Limb (tissue), 2 donors: Measurements from ENCODE around the gene C1QTNF5.
"Not testable (repeated sequence)": the region's sequence is repeated elsewhere in the genome, so short reads cannot be mapped to it uniquely, and the experiment has no call there.

Experiments used
- DNase-seq, 2 donors: peaks; one replicate each; pipeline ENCODE4 v3.0.0-alpha.2; 2016; ENCODE audit errors: extremely low spot score in 2 of 2

C1QTNF5 gene, protein sequence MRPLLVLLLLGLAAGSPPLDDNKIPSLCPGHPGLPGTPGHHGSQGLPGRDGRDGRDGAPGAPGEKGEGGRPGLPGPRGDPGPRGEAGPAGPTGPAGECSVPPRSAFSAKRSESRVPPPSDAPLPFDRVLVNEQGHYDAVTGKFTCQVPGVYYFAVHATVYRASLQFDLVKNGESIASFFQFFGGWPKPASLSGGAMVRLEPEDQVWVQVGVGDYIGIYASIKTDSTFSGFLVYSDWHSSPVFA

DNA sequence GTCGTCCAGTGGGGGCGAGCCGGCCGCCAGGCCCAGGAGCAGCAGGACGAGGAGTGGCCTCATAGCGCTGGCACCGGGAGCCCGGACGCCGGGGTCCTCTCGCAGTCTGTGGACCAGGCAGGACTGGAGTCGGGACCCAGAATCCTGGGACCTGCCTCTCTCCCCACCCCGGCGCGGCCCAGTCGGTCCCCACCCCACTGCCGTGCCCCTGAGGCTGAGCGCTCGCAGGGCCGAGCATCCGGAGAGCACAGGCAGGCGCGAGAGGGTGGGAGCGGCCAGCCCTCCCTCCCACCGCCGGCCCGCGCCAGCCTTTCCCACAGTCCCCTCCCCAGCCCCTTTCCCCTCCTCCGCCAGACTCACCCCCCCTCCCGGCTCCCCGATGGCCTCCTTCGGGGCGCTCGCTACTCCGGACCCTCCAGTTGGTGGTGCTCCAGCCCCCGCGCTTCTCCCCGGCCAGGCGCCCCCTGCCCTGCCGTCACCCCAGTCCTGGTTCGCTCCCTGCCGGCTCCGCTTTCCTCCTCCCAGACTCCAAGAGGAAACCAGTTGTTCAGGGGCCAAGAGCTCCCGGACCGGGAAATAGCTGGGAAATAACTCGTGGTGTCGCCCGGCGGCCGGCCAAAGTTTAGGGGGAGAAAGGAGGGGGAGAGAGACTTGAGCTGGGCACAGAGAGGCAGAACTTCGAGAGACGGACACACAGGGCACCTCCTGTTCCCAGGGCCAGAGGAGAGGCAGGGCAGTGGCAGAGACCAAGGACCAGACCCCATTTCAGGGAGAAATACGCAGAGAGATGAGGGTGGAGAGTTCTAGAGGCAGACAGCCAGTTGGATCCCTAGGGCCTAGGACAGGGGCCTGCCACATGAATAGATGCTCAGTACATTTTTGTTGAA is at the start of gene C1QTNF5:
Gene C1QTNF5 (minus strand): TSS at position 549 of the 887 bp plus-strand sequence. CDS start 486 bp downstream, at position 63.
- peak; percentile 86 to 89 for DNase-seq

DNA sequence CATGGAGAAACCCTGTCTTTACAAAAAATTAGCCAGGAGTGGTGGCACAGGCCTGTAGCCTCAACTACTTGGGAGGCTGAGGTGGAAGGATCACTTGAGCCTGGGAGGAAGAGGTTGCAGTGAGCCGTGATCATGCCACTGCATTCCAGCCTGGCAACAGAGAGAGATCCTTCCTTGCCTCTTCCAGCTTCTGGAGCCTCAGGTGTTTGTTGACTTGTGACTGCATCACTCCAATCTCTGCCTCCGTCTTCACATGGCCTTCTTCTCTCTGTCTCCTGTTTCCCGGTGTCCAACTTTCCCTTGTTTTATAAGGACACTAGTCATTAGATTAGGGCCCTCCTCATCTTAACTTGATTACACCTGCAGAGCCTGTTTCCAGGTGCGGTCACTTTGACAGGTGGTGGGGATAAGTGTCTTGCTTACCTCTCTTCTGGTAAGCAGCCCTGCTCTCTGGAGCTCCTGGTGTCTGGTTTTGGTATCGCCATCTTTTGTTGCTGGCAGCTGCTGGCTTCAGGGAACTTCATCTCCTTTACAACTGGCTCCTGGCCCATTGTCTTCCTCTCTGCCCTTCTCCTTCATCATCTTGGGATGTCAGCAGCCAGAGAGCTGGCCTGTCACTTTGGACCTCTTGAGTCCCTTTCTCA is 49.0 kb upstream of the C1QTNF5 start:
- no peak for DNase-seq

DNA sequence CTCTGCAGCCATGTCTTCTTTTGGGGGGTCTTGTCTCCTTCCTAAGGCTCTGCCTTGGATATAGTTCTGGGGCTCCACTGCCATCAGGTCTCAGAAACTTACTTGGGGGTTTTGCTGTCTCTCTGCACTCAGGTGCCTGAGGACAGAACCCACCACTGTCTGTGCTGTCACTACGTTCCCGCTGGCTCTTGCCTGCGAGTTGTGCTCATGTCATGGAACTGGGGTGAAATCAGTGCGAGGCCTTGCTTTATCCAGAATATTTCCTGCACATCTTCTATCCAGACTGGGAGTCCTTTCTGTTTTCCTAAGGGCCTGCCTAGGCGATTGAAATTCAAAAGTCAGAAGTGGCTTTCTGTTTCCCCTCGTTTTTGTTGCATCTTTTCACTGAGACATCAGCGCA is 47.4 kb upstream of the C1QTNF5 start:
- DNase-seq: no peak

DNA sequence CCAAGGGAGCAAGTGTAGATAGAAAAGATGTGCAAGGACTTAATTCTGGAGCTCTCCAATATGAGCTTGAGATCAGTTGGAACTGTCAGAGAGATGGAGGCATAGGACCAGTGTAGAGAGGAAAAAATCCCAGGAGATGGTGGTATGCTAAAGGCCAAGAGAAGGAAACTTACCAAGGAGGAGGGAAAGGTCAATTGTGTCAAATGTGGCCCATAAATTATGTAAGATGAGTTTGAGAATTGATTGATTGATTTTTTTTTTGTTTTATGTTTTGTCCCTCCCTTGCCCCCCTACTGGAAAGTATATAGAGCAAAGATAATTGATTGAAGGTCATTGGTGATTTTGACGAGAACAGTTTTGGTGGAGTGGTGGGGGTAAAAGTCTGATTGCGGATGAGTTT is 43.6 kb upstream of the C1QTNF5 start:
- no peak for DNase-seq

DNA sequence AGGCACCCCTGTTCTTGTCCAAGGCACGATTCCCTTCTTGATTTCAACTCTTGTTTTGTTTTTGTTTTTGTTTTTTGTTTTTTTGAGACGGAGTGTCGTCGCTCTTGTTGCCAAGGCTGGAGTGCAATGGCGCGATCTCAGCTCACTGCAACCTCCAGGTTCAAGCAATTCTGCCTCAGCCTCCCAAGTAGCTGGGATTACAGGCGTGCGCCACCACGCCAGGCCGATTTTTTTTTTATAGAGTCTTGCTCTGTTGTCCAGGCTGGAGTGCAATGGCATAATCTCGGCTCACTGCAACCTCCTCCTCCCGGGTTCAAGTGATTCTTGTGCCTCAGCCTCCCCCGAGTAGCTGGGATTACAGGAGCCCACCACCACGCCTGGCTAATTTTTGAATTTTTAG is 41.8 kb upstream of the C1QTNF5 start:
- DNase-seq: not testable (repeated sequence)

DNA sequence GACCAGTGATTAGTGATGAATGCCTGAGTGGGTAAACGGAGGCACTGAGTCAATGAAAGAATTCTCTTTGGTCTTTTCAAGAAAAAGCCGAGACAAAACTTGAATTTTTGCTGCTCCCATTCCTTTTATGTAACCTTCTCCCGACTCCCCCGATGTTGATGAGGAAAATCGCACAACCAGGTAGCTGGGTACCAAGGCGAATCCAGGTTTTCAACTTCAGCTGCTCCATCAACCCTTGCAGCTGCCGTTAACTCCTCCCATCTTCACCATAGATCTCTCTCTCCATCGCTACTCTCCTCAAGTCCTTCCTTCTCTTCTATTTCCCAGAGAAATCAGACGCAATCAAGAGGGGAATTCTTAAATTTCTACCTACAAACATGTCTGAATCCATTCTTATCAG is 41.4 kb upstream of the C1QTNF5 start:
- DNase-seq: no peak

DNA sequence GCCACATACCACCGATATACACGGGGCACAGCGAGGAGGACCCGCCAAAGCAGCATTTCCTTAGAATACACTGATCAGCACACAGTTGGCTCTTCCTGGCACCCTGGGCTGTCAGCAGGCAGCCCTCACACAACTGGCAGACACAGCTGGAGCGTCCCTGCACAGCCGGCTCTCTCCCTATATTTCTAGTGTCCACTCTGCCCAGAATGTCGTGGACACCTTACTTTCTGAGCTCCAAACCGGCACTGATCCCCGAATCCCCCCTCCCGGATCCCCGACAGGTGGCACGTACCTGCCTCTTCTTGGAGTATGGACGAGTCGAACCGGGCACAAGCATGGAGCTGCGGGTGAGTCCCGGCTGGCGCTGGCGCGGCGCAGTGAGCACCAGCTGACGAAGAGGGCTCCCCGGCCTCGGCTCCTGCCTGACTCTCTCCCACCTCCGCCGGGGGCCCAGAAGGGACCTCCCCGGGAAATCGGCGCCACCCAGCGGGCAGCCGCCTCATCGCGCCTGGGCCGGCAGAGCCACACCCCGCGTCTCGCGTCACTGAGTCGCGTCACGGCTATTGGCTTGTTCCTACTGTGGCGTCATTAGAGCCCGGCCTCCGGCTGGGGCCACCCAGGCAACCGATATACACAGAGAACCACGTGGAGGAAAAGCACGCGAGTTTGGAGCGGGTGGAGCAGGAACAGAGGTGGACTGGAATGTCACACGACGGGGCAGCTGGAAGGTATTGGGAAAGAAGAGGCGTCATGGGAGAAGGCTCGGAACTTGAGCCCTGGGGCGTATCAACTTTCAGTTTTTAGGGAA is 40.7 kb upstream of the C1QTNF5 start, which contains the start of gene USP2:
Gene USP2 (minus strand): TSS at position 510 of the 808 bp plus-strand sequence. CDS start 8,210 bp downstream, outside the sequence.
- peak; percentile 98 to 99 for DNase-seq

DNA sequence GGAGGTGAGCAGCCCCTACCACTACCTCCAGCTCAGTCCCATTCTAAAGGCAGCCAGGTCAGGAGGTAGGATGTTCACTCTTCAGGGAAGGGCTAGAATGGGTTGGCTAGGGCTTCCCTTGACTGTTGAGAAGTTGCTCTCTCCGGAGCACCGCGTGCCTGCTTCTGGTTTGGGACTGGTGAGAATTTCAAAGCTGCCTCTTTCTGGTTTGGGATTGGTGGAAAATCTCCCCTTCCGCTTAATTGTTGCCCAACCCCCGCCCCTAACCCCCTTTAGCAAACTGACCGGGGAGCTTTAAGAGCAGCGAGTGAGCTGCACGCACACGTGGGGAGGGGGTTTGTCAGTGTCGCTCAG is 40.1 kb upstream of the C1QTNF5 start:
- DNase-seq: no peak

DNA sequence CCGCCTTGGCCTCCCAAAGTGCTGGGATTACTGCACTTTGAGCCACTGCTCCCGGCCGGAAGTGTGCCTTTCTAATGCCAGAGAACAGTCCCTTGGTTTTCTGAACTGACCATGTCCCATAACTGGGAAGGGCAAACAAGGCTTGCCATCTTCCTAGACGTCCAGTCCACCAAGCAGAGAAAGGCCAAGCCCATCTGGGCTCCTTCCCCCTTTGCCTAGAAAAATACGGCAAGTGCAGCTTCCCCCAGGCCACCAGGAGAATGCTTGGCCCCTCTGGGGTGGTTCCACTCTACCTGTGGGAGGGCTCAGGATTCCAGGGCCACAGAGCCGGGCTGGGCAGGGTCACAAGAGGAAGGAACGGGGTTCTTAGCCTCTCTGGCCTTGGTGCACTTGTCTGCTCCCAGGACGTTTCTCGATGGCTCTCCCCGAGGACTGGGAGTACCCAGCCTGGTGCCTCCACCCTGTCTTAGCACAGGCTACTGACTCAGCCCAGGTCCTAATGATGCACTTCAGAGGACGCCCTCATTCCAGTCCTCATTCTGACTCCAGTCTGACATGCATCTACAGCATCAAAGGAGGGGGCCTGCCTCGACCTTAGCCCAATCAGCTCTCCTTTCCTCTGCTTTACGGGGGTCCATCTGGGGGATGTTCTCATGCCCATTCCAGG is 39.6 kb upstream of the C1QTNF5 start:
- no peak for DNase-seq

DNA sequence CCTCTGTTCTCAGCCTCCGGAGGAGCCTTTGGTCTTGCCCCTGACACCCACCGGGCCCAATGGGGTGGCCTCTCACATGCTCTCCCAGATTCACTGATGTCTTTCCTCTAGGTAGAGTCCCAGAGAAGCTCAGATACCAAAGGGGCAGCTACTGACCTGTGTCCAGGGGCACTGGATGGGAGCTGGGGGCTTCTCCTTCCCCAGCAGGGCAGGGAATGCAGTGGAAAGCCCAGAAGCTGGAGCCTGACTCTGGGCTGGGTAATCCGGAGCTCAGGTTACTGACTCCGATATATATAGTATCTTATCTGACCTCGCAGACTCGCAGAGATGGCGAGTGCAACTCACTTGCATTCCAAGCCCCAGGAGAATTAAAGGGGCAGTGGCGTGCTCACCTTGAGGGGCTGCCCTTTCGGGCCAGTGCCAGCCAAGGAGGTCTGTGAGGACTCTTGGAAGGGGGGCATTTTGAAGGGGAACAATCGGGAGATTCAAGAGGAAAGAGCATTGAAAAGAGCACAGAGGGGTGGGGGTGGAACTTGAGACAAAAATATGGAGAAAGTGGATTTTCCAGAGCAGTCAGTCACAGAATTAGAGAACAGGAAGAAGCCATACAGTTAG is 38.3 kb upstream of the C1QTNF5 start:
- no peak for DNase-seq

DNA sequence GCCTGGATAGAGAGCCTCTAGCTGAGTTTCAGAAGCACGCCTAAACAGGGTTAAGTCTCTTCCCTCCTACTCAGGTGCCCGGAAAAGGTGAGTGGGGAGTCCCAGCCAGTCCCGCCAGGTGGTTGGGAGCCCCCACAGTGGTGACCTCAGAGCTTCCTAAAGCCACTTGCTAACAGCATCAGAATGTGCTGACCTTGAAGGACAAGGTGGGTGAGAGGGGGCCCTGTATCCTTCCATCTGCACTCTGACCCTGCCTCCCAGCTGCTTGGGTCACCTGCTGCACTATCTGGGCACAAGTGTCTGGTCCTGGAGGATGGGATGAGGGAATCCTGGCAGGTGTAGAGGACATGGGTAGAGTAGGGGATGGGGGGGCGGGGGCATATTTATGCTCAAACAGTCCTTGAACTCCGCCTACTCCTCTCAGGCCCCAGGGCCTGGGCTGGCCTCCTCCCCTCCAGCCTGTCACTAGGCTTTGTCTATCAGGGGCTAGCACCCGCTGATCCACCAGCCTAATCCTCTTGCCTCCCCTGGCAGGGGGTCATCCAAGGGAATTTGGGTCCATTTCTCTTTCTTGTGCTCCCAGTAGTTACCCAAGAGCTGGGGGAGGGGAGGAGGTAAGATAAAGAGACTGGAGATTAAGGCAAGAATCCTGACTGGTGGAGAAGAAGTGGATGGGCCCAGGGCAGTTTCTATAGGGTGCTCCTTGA is 37.4 kb upstream of the C1QTNF5 start:
- no peak for DNase-seq

DNA sequence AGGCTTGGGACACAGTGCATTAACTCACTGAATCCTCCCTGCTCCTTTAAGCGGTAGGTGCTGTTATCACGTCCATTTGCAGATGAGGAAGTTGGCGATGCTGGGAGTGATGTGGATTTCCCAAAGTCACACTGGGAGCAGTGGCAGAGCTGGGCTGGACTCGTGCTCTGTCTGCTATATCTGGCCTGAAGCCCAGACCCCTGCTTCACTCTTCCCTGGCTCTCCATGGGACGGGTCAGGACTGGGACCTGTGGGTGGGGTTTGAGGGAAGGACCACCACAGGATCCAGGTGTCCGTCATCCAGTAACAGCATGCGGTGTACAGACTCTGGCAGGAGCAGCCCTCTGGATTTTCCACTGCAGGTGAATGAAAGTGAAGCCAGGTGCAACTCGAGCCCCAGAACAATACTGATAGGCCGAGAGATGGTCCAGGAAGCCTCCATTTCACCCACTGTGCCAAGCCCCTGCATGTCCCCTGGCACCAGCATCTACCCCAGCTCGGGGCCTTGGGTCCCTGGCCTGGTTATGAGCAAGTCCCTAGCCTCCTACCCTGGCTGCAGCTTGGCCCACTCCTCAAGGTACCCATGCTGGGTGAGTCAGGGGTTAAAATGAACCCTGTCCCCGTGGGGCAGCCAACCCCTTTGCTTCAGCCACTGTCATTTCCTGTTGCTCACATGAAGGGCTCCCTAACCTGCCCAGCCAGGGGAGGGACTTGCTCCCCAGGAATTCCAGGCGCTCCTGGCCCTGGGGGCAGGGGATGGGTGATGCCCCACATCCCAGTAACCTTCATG is 36.6 kb upstream of the C1QTNF5 start:
- DNase-seq: no peak

DNA sequence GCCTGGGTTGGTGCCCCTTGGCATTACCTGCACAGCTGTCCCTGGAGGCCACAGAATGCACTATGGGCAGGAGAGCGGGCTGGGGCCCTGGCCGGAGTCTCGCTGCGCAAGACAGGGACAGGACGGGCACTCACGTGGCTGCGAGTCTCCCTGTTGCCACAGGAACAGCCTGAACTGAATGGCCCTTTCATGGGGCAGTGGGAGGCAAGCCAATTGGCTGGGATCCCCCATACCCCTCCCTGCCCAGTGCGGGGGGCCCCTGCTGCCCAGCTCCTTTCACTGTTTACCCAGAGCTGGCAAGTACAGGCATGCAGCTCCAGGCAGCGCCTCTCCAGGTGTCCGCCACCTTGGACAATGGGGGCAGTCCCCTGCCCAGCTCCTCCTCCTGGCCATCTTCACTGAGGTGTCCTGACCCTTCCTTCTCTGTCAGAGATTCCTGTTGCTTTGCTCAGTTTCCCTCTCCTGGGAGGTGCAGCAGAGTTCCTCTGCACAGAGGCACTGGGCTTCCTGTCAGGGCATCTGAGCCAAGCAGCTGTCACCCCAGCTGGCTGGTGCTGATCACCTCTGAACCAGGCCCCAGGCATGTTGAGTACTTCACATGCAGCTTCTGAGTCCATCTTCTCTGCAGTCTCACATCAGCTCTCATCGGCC is 35.6 kb upstream of the C1QTNF5 start:
- DNase-seq: peak in 1 of 2 donors; percentile 82

DNA sequence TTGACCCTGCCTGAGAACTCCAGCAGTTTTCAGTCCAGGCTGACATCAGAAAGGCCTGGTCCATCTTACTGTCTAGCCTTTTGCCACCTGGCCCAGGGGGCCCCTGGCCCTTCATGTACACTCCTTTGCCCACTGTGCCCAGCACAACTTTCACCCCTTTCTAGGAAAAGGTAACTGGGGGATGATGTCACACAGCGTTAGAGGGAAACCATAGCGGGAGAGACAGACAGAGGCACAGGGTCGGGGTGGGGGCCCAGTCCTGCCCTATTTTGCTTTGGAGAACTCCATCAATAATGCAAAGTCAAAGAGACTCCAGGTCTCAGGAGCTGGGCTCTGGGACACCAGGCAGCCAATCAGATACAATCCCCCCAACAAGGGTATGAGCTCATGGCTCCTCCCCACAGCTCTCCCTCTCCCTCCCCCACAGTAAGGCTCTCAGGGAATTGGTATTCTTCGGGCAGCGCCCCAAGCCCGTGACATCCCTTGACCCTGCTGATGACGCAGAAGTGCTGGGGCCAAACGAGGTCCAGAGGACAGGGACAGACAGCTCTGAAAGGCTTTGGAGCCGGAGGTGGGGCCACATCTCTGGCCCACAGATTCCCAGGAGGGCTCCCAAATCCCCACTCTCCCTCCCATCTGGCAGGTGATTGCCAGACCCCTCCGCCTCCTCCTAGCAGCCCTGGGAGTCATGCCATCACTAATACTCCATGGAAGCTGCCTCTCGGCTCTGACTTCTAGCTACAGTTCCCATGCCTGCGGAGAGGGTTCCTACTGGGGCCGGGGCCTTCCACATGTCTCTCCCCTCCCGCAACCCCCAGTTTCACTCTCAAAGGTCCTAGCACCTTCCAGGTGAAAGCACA is 34.9 kb upstream of the C1QTNF5 start:
- DNase-seq: no peak

DNA sequence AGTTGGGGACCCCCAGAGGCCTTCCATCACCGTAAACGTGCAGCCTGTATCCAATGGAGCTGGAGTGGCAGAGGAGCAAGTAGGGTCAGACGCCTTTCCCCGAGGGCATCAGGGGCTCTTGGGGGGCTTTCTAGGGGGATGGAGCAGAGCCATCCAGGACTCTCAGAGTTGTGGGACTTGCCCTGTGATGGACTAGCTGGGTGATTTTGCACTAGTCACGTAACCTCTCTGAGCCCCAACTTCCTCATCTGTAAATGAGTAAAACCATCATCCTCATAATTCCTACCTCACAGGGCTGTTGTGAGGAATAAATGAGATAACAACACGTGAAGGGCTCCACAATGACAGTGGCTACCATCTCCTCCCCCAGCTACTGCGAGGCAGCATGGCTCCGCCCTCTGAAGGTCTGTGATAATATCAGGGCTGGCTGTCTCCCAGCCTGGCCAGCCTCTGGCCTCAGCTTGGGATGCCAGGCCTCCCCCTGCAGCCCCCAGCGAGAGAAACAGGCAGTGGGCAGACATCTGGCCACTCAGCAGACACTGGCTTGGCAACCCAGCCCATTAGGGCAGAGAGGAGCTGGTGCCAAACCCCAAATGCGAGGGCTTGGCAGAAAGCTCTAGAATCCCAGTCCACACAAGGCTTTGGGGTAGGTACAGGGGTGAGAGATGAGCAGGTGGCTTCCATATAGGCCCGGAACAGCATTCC is 34.1 kb upstream of the C1QTNF5 start:
- no peak for DNase-seq

DNA sequence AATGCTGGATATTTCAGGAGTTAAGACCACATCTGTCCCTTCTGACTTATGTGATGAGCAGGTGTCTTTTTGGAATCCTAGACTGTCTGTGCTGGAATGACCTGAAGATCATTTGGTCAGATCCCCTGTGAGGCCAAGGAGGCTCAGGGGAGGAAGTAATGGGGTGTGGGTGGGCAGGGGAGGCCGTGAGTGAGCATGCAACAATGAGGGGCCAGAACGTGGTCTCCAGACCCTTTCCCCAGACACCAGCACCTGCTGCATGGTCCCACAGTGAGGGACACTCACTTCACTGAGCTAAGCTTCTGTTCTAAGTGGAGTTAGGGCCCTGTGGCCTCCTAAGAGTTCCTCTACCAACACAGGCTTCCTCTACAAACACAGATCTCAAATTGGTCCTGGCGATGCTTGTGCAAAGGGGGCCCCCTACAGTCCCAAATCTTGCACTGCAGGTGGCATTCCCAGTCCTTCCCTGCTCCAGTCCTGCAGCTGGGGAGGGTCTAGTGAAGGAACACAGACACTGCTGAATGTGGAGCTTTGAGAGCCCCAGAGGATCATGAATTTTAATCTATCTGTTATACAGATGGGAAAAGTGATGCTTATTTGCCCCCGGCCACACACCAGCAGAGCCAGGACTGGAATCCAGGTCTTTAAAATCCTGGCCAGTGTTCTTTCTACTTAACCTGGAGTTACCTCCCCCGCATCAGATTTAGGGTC is 33.4 kb upstream of the C1QTNF5 start:
- DNase-seq: peak; percentile 71 to 89
